HG03097 (cell line): ENCODE measurements around the gene FEZ2.

Experiments
- ATAC-seq: cut with Tn5 transposase; IDR thresholded peaks from one replicate; pipeline ENCODE4 v1.9.1; 2021; ENCODE audit not compliant: unreplicated experiment, low FRiP score

The FEZ2 gene

GRCh38 chr2:36562973-36563532, 34.9 kb downstream of the FEZ2 start:
- no peak for ATAC-seq

- ATAC-seq: no peak
Measured at GRCh38 chr2:36562240-36562639, 35.7 kb downstream of the FEZ2 start.

GRCh38 chr2:36561237-36561944, 36.6 kb downstream of the FEZ2 start:
- no peak for ATAC-seq

- ATAC-seq: no peak
Measured at GRCh38 chr2:36560726-36561125, 37.2 kb downstream of the FEZ2 start.

- no peak for ATAC-seq
Measured at GRCh38 chr2:36559221-36559942, 38.6 kb downstream of the FEZ2 start.

GRCh38 chr2:36556842-36557241, 41.1 kb downstream of the FEZ2 start:
- no peak for ATAC-seq

GRCh38 chr2:36555789-36556188, 42.2 kb downstream of the FEZ2 start:
- no peak for ATAC-seq

GRCh38 chr2:36554531-36554930, 43.4 kb downstream of the FEZ2 start:
- ATAC-seq: no peak

- no peak for ATAC-seq
Measured at GRCh38 chr2:36553683-36554082, 44.3 kb downstream of the FEZ2 start.

- no peak for ATAC-seq
Measured at GRCh38 chr2:36550006-36550405, 48.0 kb downstream of the FEZ2 start.

- no peak for ATAC-seq
Measured at GRCh38 chr2:36549165-36549574, 48.8 kb downstream of the FEZ2 start.

- ATAC-seq: no peak
Measured at GRCh38 chr2:36547906-36548305, 50.1 kb downstream of the FEZ2 start.

- no peak for ATAC-seq
Measured at GRCh38 chr2:36545871-36546416, 52.0 kb downstream of the FEZ2 start.

- no peak for ATAC-seq
Measured at GRCh38 chr2:36544638-36545338, 53.2 kb downstream of the FEZ2 start.

GRCh38 chr2:36541891-36542595, 55.9 kb downstream of the FEZ2 start:
- ATAC-seq: no peak

GRCh38 chr2:36540986-36541754, 56.8 kb downstream of the FEZ2 start:
- ATAC-seq: no peak

- peak; percentile 70 for ATAC-seq
Measured at GRCh38 chr2:36539631-36540030, 58.3 kb downstream of the FEZ2 start.

GRCh38 chr2:36538335-36538734, 59.6 kb downstream of the FEZ2 start:
- ATAC-seq: no peak

- ATAC-seq: no peak
Measured at GRCh38 chr2:36536776-36537175, 61.2 kb downstream of the FEZ2 start.

- no peak for ATAC-seq
Measured at GRCh38 chr2:36535099-36535498, 62.9 kb downstream of the FEZ2 start.
